Cardiac muscle cell (in vitro differentiated cells and primary cell): Measurements from ENCODE around the gene FUT2. TPM values are rescaled to one million over a fixed set of nuclear protein-coding genes. Genes with fewer than 3 reads are reported as not detected.
"Not testable (repeated sequence)": the region's sequence is repeated elsewhere in the genome, so short reads cannot be mapped to it uniquely, and the experiment has no call there.

ENCODE experiments used
- DNase-seq, 2 donors: peaks; one replicate each; pipeline versions ENCODE4 v3.0.0 to v3.0.0-alpha.2; 2010 to 2017; ENCODE audit warnings: low read depth in 1 of 2, low spot score in 1 of 2
- H3K27ac ChIP-seq: fragments of 200-600 bp; sonication (generic); 2 replicates; pipeline ENCODE4 v1.5.1; 2016
- H3K27me3 ChIP-seq: fragments of 200-600 bp; sonication (generic); 2 replicates; pipeline ENCODE4 v1.6.0; 2016; ENCODE audit warnings: control low read depth
- H3K36me3 ChIP-seq: fragments of 200-600 bp; sonication (generic); 2 replicates; pipeline ENCODE4 v1.5.1; 2016; ENCODE audit warnings: control low read depth
- H3K4me1 ChIP-seq: fragments of 200-600 bp; sonication (generic); 2 replicates; pipeline ENCODE4 v1.8.1; 2017; ENCODE audit warnings: low read depth, mild to moderate bottlenecking, mixed run types
- H3K4me3 ChIP-seq: fragments of 200-600 bp; sonication (generic); 2 replicates; pipeline ENCODE4 v1.5.1; 2016; ENCODE audit warnings: mild to moderate bottlenecking
- H3K9me3 ChIP-seq: fragments of 200-600 bp; sonication (generic); 2 replicates; pipeline ENCODE4 v1.5.1; 2017; ENCODE audit warnings: low read depth, mild to moderate bottlenecking, control low read depth
- CTCF ChIP-seq: IDR thresholded peaks from 2 replicates; pipeline ENCODE4 v1.5.1; 2012; ENCODE audit warnings: low read depth, mild to moderate bottlenecking, low read length
- polyA plus RNA-seq: library from polyadenylated mRNA; unstranded; fragments of >200 nt; fragmentation: Nextera tagmentation; extraction: Ambion mirVana; gene quantifications from 2 replicates; pipeline ENCODE4 v1.2.1, GENCODE V29; 2016
- total RNA-seq: library from RNA; depleted of rRNA; stranded (reverse); fragments of >200 nt; gene quantifications from 2 replicates; pipeline ENCODE4 v1.2.3, GENCODE V29; 2016

FUT2 gene
- total and polyA plus RNA-seq, 2 experiments from 2014 or later, result 0.11 TPM; not detected in 1

GRCh38 chr19:48651683-48652048, 44.1 kb upstream of the FUT2 start:
- no peak for DNase-seq
- no peaks in the 10 kb centered on the region for H3K9me3 ChIP-seq
- no peaks in the 10 kb centered on the region for H3K27me3 ChIP-seq
- H3K27ac ChIP-seq, result no peak overlapping the region
- no peak overlapping the region for H3K4me3 ChIP-seq
- no peaks in the 10 kb centered on the region for H3K36me3 ChIP-seq
- TF ChIP-seq CTCF, result no peak
- no peaks in the 10 kb centered on the region for H3K4me1 ChIP-seq

- TF ChIP-seq CTCF, result no peak
- DNase-seq, result no peak
- Histone ChIP-seq H3K9me3 (no peaks in the 10 kb centered on the region), H3K27me3 (no peaks in the 10 kb centered on the region), H3K27ac (no peak overlapping the region), H3K4me1 (no peaks in the 10 kb centered on the region), H3K36me3 (no peaks in the 10 kb centered on the region), H3K4me3 (no peak overlapping the region)
Observed at GRCh38 chr19:48654299-48655059, 41.3 kb upstream of the FUT2 start.

- DNase-seq, result peak in 1 of 2 donors; percentile 76
- no peaks in the 10 kb centered on the region for H3K36me3 ChIP-seq
- no peak for TF ChIP-seq CTCF
- H3K4me1 ChIP-seq, result no peaks in the 10 kb centered on the region
- no peak overlapping the region for H3K4me3 ChIP-seq
- no peak overlapping the region for H3K27ac ChIP-seq
- H3K9me3 ChIP-seq, result no peaks in the 10 kb centered on the region
- no peaks in the 10 kb centered on the region for H3K27me3 ChIP-seq
Observed at GRCh38 chr19:48656840-48657474, 38.8 kb upstream of the FUT2 start.

DNA sequence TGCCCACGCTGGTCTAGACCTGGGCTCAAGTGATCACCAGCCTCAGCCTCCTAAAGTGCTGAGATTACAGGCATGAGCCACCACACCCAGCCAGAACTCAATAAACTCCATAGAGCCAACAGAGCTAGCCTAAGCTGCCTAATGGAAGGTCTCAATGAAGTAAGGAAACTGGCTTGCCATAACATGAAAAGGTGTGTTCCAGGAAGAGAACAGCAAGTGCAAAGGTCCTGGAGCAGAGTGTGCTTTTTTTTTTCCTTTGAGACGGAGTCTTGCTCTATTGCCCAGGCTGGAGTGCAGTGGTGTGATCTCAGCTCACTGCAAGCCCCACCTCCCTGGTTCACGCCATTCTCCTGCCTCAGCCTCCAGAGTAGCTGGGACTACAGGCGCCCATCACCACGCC, 37.9 kb upstream of the FUT2 start:
- H3K27ac ChIP-seq, H3K36me3 ChIP-seq, H3K4me3 ChIP-seq, H3K27me3 ChIP-seq, H3K4me1 ChIP-seq, DNase-seq, H3K9me3 ChIP-seq: not testable (repeated sequence)

- Histone ChIP-seq H3K36me3 (no peaks in the 10 kb centered on the region), H3K27ac (no peak overlapping the region), H3K9me3 (no peaks in the 10 kb centered on the region), H3K4me1 (no peaks in the 10 kb centered on the region), H3K4me3 (no peak overlapping the region), H3K27me3 (no peaks in the 10 kb centered on the region)
- no peak for TF ChIP-seq CTCF
- no peak for DNase-seq
Observed at GRCh38 chr19:48658483-48658882, 37.3 kb upstream of the FUT2 start.

DNA sequence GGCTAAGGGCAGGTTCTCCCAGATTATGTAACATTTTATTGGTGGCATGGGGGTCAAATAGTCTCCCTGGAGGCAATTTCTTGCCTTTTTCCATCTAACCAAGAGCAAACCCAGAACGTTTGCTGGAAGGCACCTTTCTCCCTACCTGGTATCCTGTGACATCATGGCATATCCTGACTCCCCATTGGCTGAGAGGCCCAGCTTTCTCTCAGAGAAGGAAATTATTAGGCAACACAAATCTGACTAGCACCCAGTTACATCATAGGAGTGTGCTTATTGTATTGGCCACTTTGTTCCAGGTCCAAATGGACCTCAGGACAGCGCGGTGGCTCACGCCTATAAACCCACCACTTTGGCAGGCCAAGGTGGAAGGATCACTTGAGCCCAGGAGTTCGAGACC, 36.0 kb upstream of the FUT2 start:
- no peak for TF ChIP-seq CTCF
- no peak overlapping the region for H3K4me3 ChIP-seq
- H3K4me1 ChIP-seq, result no peaks in the 10 kb centered on the region
- H3K27ac ChIP-seq, result no peak overlapping the region
- DNase-seq, result no peak
- no peaks in the 10 kb centered on the region for H3K9me3 ChIP-seq
- H3K36me3 ChIP-seq, result no peaks in the 10 kb centered on the region
- H3K27me3 ChIP-seq, result no peaks in the 10 kb centered on the region
